Glutamatergic neuron (in vitro differentiated cells): ENCODE measurements around the gene FOXP3. TPM values are rescaled to one million over a fixed set of nuclear protein-coding genes. Genes with fewer than 3 reads are reported as not detected.

Experiments used
- DNase-seq: peaks from one replicate; pipeline ENCODE4 v3.0.0; 2022
- H3K27ac Mint-ChIP-seq: one replicate; pipeline ENCODE4 v1.8.0; 2020; ENCODE audit warnings: mild to moderate bottlenecking, mixed read lengths, inconsistent platforms; ENCODE audit not compliant: unreplicated experiment
- H3K27me3 Mint-ChIP-seq: one replicate; pipeline ENCODE4 v1.8.0; 2020; ENCODE audit warnings: mild to moderate bottlenecking, moderate library complexity, mixed read lengths, inconsistent platforms; ENCODE audit not compliant: unreplicated experiment
- H3K36me3 Mint-ChIP-seq: one replicate; pipeline ENCODE4 v1.8.0; 2020; ENCODE audit warnings: mild to moderate bottlenecking, mixed read lengths, inconsistent platforms; ENCODE audit not compliant: unreplicated experiment
- H3K4me1 Mint-ChIP-seq: one replicate; pipeline ENCODE4 v1.8.0; 2020; ENCODE audit warnings: mild to moderate bottlenecking, low read depth, mixed read lengths, inconsistent platforms; ENCODE audit not compliant: unreplicated experiment
- H3K4me3 Mint-ChIP-seq: one replicate; pipeline ENCODE4 v1.8.0; 2020; ENCODE audit warnings: mild to moderate bottlenecking, mixed read lengths, inconsistent platforms; ENCODE audit not compliant: unreplicated experiment
- H3K9me3 Mint-ChIP-seq: one replicate; pipeline ENCODE4 v1.8.0; 2020; ENCODE audit warnings: mild to moderate bottlenecking, moderate library complexity, mixed read lengths, inconsistent platforms; ENCODE audit not compliant: unreplicated experiment
- total RNA-seq: library from RNA; stranded (reverse); fragmentation: NEBNext Ultra II Directional; extraction: Animal tissue kit (Norgen Biotek cat#: 25700); gene quantifications from one replicate; pipeline ENCODE4 v1.2.1, GENCODE V29; 2021; ENCODE audit not compliant: unreplicated experiment
- TF ChIP-seq, protein P1 (sequence below): fragments of 200-600 bp; sonication (generic); IDR thresholded peaks from one replicate; pipeline ENCODE4 v1.5.0; 2021; ENCODE audit not compliant: partially characterized antibody, unreplicated experiment

FOXP3 gene
- total RNA-seq, 1 donor from 2014 or later: 0.78 TPM

DNA sequence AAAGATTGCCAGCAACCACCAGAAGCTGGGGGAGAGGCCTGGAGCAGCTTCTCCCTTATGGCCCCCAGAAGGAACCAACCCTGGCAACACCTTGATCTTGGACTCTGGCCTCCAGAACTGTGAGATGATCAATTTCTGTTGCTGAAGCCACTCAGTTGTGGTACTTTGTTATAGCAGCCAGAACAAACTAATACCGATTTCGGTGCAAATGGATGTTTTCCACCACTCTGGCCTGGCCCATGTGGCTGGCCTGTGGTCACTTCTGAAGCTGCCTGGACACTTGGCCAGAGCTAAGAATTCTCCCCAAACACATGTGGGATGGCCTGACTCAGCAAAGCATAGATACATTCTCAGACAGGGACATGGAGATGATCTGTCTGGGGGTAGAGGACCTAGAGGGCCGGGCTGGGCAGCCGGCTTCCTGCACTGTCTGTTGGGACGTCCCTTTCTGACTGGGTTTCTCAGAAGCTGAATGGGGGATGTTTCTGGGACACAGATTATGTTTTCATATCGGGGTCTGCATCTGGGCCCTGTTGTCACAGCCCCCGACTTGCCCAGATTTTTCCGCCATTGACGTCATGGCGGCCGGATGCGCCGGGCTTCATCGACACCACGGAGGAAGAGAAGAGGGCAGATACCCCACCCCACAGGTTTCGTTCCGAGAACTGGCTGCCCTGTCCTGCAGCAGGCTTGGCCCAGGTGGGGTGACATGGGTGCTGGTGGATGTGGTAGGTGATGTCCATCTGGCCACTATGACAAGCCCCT, 4.1 kb downstream of the FOXP3 start:
- DNase-seq: no peak
- TF ChIP-seq, protein P1, sequence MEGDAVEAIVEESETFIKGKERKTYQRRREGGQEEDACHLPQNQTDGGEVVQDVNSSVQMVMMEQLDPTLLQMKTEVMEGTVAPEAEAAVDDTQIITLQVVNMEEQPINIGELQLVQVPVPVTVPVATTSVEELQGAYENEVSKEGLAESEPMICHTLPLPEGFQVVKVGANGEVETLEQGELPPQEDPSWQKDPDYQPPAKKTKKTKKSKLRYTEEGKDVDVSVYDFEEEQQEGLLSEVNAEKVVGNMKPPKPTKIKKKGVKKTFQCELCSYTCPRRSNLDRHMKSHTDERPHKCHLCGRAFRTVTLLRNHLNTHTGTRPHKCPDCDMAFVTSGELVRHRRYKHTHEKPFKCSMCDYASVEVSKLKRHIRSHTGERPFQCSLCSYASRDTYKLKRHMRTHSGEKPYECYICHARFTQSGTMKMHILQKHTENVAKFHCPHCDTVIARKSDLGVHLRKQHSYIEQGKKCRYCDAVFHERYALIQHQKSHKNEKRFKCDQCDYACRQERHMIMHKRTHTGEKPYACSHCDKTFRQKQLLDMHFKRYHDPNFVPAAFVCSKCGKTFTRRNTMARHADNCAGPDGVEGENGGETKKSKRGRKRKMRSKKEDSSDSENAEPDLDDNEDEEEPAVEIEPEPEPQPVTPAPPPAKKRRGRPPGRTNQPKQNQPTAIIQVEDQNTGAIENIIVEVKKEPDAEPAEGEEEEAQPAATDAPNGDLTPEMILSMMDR: no peak
- no peaks in the 10 kb centered on the region for H3K4me1 Mint-ChIP-seq
- no peaks in the 10 kb centered on the region for H3K36me3 Mint-ChIP-seq
- H3K4me3 Mint-ChIP-seq: no peak overlapping the region
- H3K27me3 Mint-ChIP-seq: no peaks in the 10 kb centered on the region
- H3K27ac Mint-ChIP-seq: no peak overlapping the region
- H3K9me3 Mint-ChIP-seq: peaks cover 5% of the 10 kb centered on the region

DNA sequence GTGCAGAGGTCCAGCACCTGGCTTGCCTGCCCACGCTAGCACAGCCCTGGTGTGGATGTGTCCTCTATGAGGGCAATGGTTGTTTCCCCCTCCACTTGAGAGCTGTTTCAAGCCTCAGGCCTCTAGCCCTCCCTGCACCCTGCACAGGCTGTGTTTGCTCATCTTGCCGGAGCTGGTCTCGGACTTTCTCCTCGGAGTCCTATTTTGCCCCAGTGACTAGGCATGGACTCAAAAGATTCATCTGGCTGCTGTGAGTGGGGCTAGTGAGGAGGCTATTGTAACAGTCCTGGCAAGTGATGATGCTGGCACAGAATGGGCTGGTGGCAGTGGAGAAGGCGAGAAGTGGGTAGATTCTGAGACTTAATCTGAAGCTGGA, 5.8 kb downstream of the FOXP3 start:
- TF ChIP-seq, protein P1: no peak
- no peaks in the 10 kb centered on the region for H3K27me3 Mint-ChIP-seq
- peaks cover 5% of the 10 kb centered on the region for H3K9me3 Mint-ChIP-seq
- no peak overlapping the region for H3K27ac Mint-ChIP-seq
- no peak for DNase-seq
- H3K36me3 Mint-ChIP-seq: no peaks in the 10 kb centered on the region
- H3K4me1 Mint-ChIP-seq: no peaks in the 10 kb centered on the region
- no peak overlapping the region for H3K4me3 Mint-ChIP-seq

DNA sequence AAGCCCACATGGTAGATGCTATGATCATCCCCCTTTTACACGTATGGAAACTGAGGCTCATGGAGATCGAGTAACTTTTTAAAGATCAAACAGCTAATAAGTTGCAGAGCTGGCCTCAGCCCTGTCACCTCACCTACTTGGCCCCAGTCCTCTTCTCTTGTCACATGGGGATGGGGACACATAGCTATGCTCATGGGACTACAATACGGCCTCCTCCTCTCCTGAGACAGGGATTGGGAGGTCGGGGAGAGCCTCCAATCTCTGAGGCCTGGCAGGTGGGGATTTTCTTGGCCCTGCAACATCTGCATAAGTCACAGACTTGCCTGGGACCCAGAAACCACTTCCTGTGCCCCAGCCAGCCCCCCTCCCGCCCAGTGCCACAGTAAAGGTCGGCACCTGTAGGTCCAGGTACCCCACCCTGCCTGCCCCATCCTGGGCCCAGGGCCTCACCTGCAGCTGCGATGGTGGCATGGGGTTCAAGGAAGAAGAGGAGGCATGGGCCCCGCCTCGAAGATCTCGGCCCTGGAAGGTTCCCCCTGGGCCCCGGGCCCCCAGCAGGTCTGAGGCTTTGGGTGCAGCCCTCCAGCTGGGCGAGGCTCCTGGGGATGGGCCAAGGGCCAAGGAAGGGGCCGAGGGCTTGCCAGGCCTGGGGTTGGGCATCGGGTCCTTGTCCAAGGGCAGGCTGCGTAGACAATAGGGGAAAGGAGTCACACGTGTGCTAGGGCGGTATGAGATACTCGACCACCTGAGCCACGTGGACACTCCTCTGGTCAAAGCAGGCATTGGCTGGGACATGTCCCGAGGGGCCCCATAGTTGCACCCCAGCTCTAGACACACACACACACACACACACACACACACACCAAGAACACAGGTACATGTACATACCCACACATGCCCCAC, 6.4 kb downstream of the FOXP3 start:
- H3K9me3 Mint-ChIP-seq: peaks cover 5% of the 10 kb centered on the region
- no peak for DNase-seq
- H3K27me3 Mint-ChIP-seq: no peaks in the 10 kb centered on the region
- H3K27ac Mint-ChIP-seq: no peak overlapping the region
- H3K4me1 Mint-ChIP-seq: no peaks in the 10 kb centered on the region
- no peaks in the 10 kb centered on the region for H3K36me3 Mint-ChIP-seq
- TF ChIP-seq, protein P1: no peak
- H3K4me3 Mint-ChIP-seq: no peak overlapping the region

DNA sequence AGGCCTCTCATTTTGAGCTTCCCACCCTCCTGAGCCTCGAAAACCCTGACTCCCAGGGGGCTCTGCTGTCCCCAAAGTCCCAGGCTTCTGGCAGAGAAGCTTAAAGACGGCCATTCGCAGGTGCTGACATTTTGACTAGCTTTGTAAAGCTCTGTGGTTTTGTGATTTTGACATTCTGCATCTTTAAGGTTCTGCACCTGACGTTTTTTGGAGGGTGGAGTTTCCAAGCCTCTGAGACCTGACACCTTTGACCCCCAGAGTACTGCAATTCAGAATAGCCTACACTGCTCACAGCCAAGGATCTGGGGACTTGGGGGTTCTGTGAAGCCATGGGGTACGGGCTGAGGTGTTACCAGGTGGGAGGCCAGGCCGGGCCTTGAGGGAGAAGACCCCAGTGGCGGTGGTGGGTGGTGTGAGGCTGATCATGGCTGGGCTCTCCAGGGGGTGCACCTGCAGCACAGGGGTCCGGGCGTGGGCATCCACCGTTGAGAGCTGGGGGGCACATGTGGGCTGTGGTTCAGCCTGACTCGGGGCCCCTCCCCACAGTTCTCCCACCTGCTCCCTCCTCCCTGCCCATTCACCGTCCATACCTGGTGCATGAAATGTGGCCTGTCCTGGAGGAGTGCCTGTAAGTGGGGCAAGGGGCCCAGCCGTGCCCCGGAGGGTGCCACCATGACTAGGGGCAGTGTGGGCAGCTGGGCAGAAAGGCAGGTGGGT, 7.3 kb downstream of the FOXP3 start:
- no peak overlapping the region for H3K27ac Mint-ChIP-seq
- DNase-seq: no peak
- TF ChIP-seq, protein P1: no peak
- H3K9me3 Mint-ChIP-seq: peaks cover 5% of the 10 kb centered on the region
- peaks cover 3% of the 10 kb centered on the region for H3K27me3 Mint-ChIP-seq
- no peak overlapping the region for H3K4me3 Mint-ChIP-seq
- H3K4me1 Mint-ChIP-seq: no peaks in the 10 kb centered on the region
- no peaks in the 10 kb centered on the region for H3K36me3 Mint-ChIP-seq
